Kidney epithelial cell (primary cell): Measurements from ENCODE around the gene PRLHR. TPM values are rescaled to one million over a fixed set of nuclear protein-coding genes. Genes with fewer than 3 reads are reported as not detected.

Experiments
- DNase-seq: peaks from one replicate; pipeline ENCODE4 v3.0.0-alpha.2; 2010; ENCODE audit warnings: low read depth
- H3K27me3 ChIP-seq: 2 replicates; pipeline ENCODE4 v1.6.0; 2011; ENCODE audit warnings: low read length; ENCODE audit not compliant: control insufficient read depth, insufficient read depth
- H3K36me3 ChIP-seq: 2 replicates; pipeline ENCODE4 v1.5.1; 2011; ENCODE audit warnings: low read length; ENCODE audit not compliant: control insufficient read depth, insufficient read depth
- H3K4me3 ChIP-seq: 2 replicates; pipeline ENCODE4 v1.5.1; 2011; ENCODE audit warnings: low read depth, mild to moderate bottlenecking, control low read depth, low read length
- CTCF ChIP-seq: IDR thresholded peaks from 2 replicates; pipeline ENCODE4 v1.5.1; 2011; ENCODE audit warnings: mild to moderate bottlenecking, moderate library complexity, low read length, control low read depth, inconsistent platforms; ENCODE audit not compliant: insufficient read depth, poor library complexity, severe bottlenecking
- total RNA-seq: library from RNA; depleted of rRNA; stranded (reverse); fragments of >200 nt; gene quantifications from 2 replicates; pipeline ENCODE4 v1.2.3, GENCODE V29; 2015

PRLHR gene
- total RNA-seq, 1 donor from 2014 or later = not detected

GRCh38 chr10:118580702-118581101, 14.7 kb downstream of the PRLHR start:
- Histone ChIP-seq H3K4me3 (no peak overlapping the region), H3K36me3 (no peaks in the 10 kb centered on the region), H3K27me3 (no peaks in the 10 kb centered on the region)
- TF ChIP-seq CTCF = no peak
- DNase-seq = no peak

- TF ChIP-seq CTCF = no peak
Measured at GRCh38 chr10:118573512-118573911, 21.9 kb downstream of the PRLHR start.

GRCh38 chr10:118572256-118573041, 23.0 kb downstream of the PRLHR start:
- no peak overlapping the region for H3K4me3 ChIP-seq

More at GRCh38 chr10:118573512-118573911, 21.9 kb downstream of the PRLHR start:
- no peaks in the 10 kb centered on the region for H3K27me3 ChIP-seq
- no peaks in the 10 kb centered on the region for H3K36me3 ChIP-seq
- H3K4me3 ChIP-seq = no peak overlapping the region
- DNase-seq = no peak

GRCh38 chr10:118571123-118571522, 24.3 kb downstream of the PRLHR start:
- H3K36me3 ChIP-seq = no peaks in the 10 kb centered on the region
- no peaks in the 10 kb centered on the region for H3K27me3 ChIP-seq
- TF ChIP-seq CTCF = no peak
- DNase-seq = no peak
- H3K4me3 ChIP-seq = no peak overlapping the region

More at GRCh38 chr10:118572256-118573041, 23.0 kb downstream of the PRLHR start:
- Histone ChIP-seq H3K36me3 (no peaks in the 10 kb centered on the region), H3K27me3 (no peaks in the 10 kb centered on the region)
- no peak for DNase-seq
- TF ChIP-seq CTCF = no peak

GRCh38 chr10:118570591-118570990, 24.9 kb downstream of the PRLHR start:
- TF ChIP-seq CTCF = no peak
- H3K36me3 ChIP-seq = no peaks in the 10 kb centered on the region
- DNase-seq = no peak
- H3K27me3 ChIP-seq = no peaks in the 10 kb centered on the region
- H3K4me3 ChIP-seq = no peak overlapping the region

- Histone ChIP-seq H3K36me3 (no peaks in the 10 kb centered on the region), H3K4me3 (no peak overlapping the region), H3K27me3 (peaks cover 6% of the 10 kb centered on the region)
- DNase-seq = no peak
- no peak for TF ChIP-seq CTCF
Measured at GRCh38 chr10:118569882-118570252, 25.6 kb downstream of the PRLHR start.
